GM12891 (cell line): ENCODE data around the gene GID4.

Source experiments
- PAX5 ChIP-seq: IDR thresholded peaks from 2 replicates; pipeline ENCODE4 v1.6.1; 2011; ENCODE audit warnings: low read length, moderate library complexity, mild to moderate bottlenecking; ENCODE audit not compliant: insufficient read depth, severe bottlenecking
- POLR2A ChIP-seq: IDR thresholded peaks from 2 replicates; pipeline ENCODE4 v1.6.1; 2011; ENCODE audit warnings: low read depth, low read length, control low read depth
- POLR2AphosphoS5 ChIP-seq: IDR thresholded peaks from 2 replicates; pipeline ENCODE4 v1.6.1; 2011; ENCODE audit warnings: low read depth, low read length, control low read depth
- TAF1 ChIP-seq: IDR thresholded peaks from 2 replicates; pipeline ENCODE4 v1.6.1; 2011; ENCODE audit warnings: low read depth, low read length, control low read depth

DNA sequence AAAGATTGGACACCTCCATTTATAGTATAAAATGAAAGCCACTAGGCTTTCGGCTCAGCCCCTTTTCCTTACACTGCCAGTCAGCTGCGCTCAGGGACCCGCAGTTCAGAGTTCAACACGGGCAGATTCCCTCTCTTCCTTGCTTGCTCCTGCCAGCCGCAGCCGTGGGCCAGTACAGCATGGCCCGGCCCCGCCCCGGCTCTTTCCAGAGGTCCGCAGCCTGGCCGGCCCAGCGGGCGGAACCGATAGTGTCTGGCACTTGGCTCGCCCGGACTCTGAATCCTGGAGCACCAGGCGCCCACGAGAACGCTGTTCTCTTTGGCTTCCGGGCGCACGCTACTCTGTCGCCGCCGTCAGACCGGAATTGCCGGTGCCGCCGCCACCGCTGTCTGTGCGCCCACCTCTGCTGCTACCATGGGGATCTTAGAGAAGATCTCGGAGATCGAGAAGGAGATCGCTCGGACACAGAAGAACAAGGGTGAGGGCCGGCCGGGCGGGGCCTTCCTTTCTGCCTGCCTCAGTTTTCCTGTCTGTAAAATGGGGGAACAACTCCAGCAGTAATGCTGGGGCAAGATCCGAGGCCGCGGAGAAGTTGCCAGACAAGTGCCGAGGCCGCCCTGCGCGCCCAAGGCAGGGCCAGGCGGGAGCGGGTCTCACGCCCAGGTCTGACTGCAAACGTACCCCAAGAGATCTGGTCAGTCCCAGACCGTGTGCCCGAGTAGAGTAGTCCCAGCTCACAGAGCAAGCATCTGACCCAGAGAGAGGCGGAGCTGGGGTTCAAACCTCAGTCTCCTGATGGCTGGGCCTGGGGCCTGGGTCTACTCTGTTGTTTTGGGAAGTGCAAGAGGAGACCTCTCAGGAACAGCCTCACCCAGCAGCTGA is 48.6 kb downstream of the GID4 start, which contains the start of gene DRG2:
- peak; percentile 82 for TF ChIP-seq POLR2AphosphoS5
- TF ChIP-seq POLR2A = peak; percentile 83
- TF ChIP-seq TAF1 = peak; percentile 85
- TF ChIP-seq PAX5 = peak; percentile 69
